GM23338 (cell line): ENCODE data around the gene NDST3. TPM values are rescaled to one million over a fixed set of nuclear protein-coding genes. Genes with fewer than 3 reads are reported as not detected.
A peak's percentile ranks its signal among the peaks of the same experiment; 100 is the strongest.

Source experiments
- ATAC-seq: fragments of 200-7000 bp; cut with Tn5 transposase; 3 replicates; pipeline ENCODE4 v1.9.1; 2020
- DNase-seq: peaks from one replicate; pipeline ENCODE4 v3.0.0-alpha.2; 2015; ENCODE audit warnings: low spot score
- H2AFZ ChIP-seq: fragments of 200-600 bp; sonication (generic); 2 replicates; pipeline ENCODE4 v1.8.0; 2016; ENCODE audit warnings: antibody characterized with exemption, mild to moderate bottlenecking, moderate library complexity
- H3F3A ChIP-seq: fragments of 200-600 bp; sonication (generic); replicated peaks from 2 replicates; pipeline ENCODE4 v1.8.0; 2017; ENCODE audit warnings: antibody characterized with exemption, mixed run types, low read depth
- H3K27ac ChIP-seq: fragments of 200-600 bp; sonication (generic); 2 replicates; pipeline ENCODE4 v1.6.1; 2016; ENCODE audit warnings: low read depth
- H3K27me3 ChIP-seq: fragments of 200-600 bp; sonication (generic); 2 replicates; pipeline ENCODE4 v1.8.0; 2016; ENCODE audit warnings: mild to moderate bottlenecking, mixed run types, moderate library complexity; ENCODE audit not compliant: insufficient read depth
- H3K36me3 ChIP-seq: fragments of 200-600 bp; sonication (generic); 2 replicates; pipeline ENCODE4 v1.8.0; 2016; ENCODE audit warnings: mild to moderate bottlenecking; ENCODE audit not compliant: insufficient read depth
- H3K4me1 ChIP-seq: fragments of 200-600 bp; sonication (generic); 2 replicates; pipeline ENCODE4 v1.8.0; 2016; ENCODE audit warnings: mild to moderate bottlenecking, moderate library complexity; ENCODE audit not compliant: insufficient read depth
- H3K4me2 ChIP-seq: fragments of 200-600 bp; sonication (generic); 2 replicates; pipeline ENCODE4 v1.7.1; 2017; ENCODE audit warnings: mixed run types
- H3K4me3 ChIP-seq: fragments of 200-600 bp; sonication (generic); 2 replicates; pipeline ENCODE4 v1.6.1; 2016; ENCODE audit warnings: mixed run types
- H3K79me2 ChIP-seq: fragments of 200-600 bp; sonication (generic); replicated peaks from 2 replicates; pipeline ENCODE4 v1.8.0; 2017; ENCODE audit warnings: mild to moderate bottlenecking; ENCODE audit not compliant: insufficient read depth
- H3K9me2 ChIP-seq: fragments of 200-600 bp; sonication (generic); 2 replicates; pipeline ENCODE4 v1.8.0; 2017; ENCODE audit not compliant: insufficient read depth
- H4K20me1 ChIP-seq: fragments of 200-600 bp; sonication (generic); replicated peaks from 2 replicates; pipeline ENCODE4 v1.8.0; 2017; ENCODE audit warnings: mild to moderate bottlenecking; ENCODE audit not compliant: insufficient read depth
- H3K27ac Mint-ChIP-seq: 2 replicates; pipeline ENCODE4 v1.8.0; 2020; ENCODE audit warnings: inconsistent platforms, mild to moderate bottlenecking, moderate library complexity, mixed read lengths
- H3K27me3 Mint-ChIP-seq: 3 replicates; pipeline ENCODE4 v1.8.0; 2022; ENCODE audit warnings: low read depth, mild to moderate bottlenecking, moderate library complexity, mixed read lengths, inconsistent platforms; ENCODE audit not compliant: insufficient read depth, poor library complexity
- H3K36me3 Mint-ChIP-seq: 3 replicates; pipeline ENCODE4 v1.8.0; 2021; ENCODE audit warnings: low read depth, mild to moderate bottlenecking, inconsistent platforms, moderate library complexity, mixed read lengths
- H3K4me1 Mint-ChIP-seq: 3 replicates; pipeline ENCODE4 v1.8.0; 2020; ENCODE audit warnings: mild to moderate bottlenecking, inconsistent platforms, mixed read lengths
- H3K4me3 Mint-ChIP-seq: 3 replicates; pipeline ENCODE4 v1.8.0; 2021; ENCODE audit warnings: moderate library complexity, mild to moderate bottlenecking, inconsistent platforms, mixed read lengths
- H3K9me3 Mint-ChIP-seq: 3 replicates; pipeline ENCODE4 v1.8.0; 2020; ENCODE audit warnings: moderate library complexity, mild to moderate bottlenecking, inconsistent platforms, mixed read lengths
- CREB1 ChIP-seq: fragments of 250-450 bp; sonication (Bioruptor Pico); IDR thresholded peaks from 2 replicates; pipeline ENCODE4 v1.5.0; 2020; ENCODE audit warnings: low read depth, mild to moderate bottlenecking, moderate library complexity
- CTCF ChIP-seq, 2 experiments: fragments of 200-600 bp in 1 of 2; sonication (generic) in 1 of 2; conservative IDR thresholded peaks; 2 replicates each; pipeline versions ENCODE4 v1.5.1 to v1.6.1; 2016 to 2017; ENCODE audit warnings: antibody characterized with exemption in 2 of 2, low read depth in 2 of 2, mild to moderate bottlenecking in 2 of 2, moderate library complexity in 1 of 2
- JUNB ChIP-seq: IDR thresholded peaks from one replicate; pipeline ENCODE4 v1.6.1; 2016; ENCODE audit warnings: antibody characterized with exemption; ENCODE audit not compliant: unreplicated experiment
- POLR2AphosphoS5 ChIP-seq: IDR thresholded peaks from 2 replicates; pipeline ENCODE4 v1.6.1; 2016; ENCODE audit warnings: antibody characterized with exemption, low read depth
- polyA plus RNA-seq: library from polyadenylated mRNA; unstranded; fragments of >200 nt; fragmentation: Nextera tagmentation; extraction: Ambion mirVana; gene quantifications from 2 replicates; pipeline ENCODE4 v1.2.1, GENCODE V29; 2016
- total RNA-seq: library from RNA; depleted of rRNA; stranded (reverse); fragments of >200 nt; shearing (Covaris generic); gene quantifications from 2 replicates; pipeline ENCODE4 v1.2.3, GENCODE V29; 2014
- TF ChIP-seq, protein P1 (sequence below): IDR thresholded peaks from 2 replicates; pipeline ENCODE4 v1.6.1; 2016; ENCODE audit warnings: antibody characterized with exemption
- TF ChIP-seq, protein P2 (sequence below): IDR thresholded peaks from one replicate; pipeline ENCODE4 v1.6.1; 2018; ENCODE audit warnings: antibody characterized with exemption; ENCODE audit not compliant: unreplicated experiment

The NDST3 gene
- total and polyA plus RNA-seq, 2 experiments from 2014 or later = 0.19 to 0.56 TPM

DNA sequence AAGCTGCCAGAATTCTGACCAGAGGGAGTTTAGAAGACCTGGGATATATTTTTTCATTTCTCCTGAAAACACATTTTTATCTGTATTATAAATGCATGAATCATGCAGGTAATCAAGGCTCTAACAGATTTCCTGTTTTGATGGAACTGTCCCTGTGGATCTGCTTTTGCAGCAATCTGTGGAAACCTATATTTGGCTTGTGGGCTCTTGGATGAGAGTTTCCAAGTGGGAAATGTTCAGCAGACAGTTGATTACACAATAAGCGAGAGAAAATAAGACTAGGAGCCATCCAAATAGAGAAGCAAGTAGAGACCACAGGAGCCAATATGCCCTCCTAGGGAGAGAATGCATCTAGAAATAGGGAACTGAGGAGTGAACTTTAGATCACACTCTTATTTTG lies 105.0 kb downstream of the NDST3 start (continued):
- TF ChIP-seq CTCF (conservative IDR thresholded peaks at IDR 0.05; ENCODE audit: low read depth in 2 of 2) (no peak), POLR2AphosphoS5 (no peak)
- TF ChIP-seq, protein P1, sequence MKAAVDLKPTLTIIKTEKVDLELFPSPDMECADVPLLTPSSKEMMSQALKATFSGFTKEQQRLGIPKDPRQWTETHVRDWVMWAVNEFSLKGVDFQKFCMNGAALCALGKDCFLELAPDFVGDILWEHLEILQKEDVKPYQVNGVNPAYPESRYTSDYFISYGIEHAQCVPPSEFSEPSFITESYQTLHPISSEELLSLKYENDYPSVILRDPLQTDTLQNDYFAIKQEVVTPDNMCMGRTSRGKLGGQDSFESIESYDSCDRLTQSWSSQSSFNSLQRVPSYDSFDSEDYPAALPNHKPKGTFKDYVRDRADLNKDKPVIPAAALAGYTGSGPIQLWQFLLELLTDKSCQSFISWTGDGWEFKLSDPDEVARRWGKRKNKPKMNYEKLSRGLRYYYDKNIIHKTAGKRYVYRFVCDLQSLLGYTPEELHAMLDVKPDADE = no peak

- Mint-ChIP-seq H3K27ac (no peak overlapping the region), H3K4me1 (no peaks in the 10 kb centered on the region), H3K27me3 (no peaks in the 10 kb centered on the region), H3K36me3 (no peaks in the 10 kb centered on the region), H3K4me3 (no peak overlapping the region), H3K9me3 (no peaks in the 10 kb centered on the region)
- peak; percentile 18 for DNase-seq
- H3K27ac ChIP-seq = no peak overlapping the region
- no peak overlapping the region for H3K4me3 ChIP-seq
- no peaks in the 10 kb centered on the region for H3K4me1 ChIP-seq
- TF ChIP-seq JUNB (no peak), CTCF (conservative IDR thresholded peaks at IDR 0.05; ENCODE audit: low read depth in 2 of 2) (peak; percentile 41 to 65)
- no peaks in the 10 kb centered on the region for H3K36me3 ChIP-seq
- no peaks in the 10 kb centered on the region for H3F3A ChIP-seq
- no peak overlapping the region for H2AFZ ChIP-seq
- no peaks in the 10 kb centered on the region; the same call in 1 of the 2 replicates for H3K9me2 ChIP-seq
- H3K79me2 ChIP-seq = no peaks in the 10 kb centered on the region
- peak; percentile 50; the same call in 2 of the 3 replicates for ATAC-seq
- no peak overlapping the region for H3K4me2 ChIP-seq
- H3K27me3 ChIP-seq = no peaks in the 10 kb centered on the region
- no peaks in the 10 kb centered on the region for H4K20me1 ChIP-seq
Observed at GRCh38 chr4:118141240-118141639, 107.0 kb downstream of the NDST3 start.

DNA sequence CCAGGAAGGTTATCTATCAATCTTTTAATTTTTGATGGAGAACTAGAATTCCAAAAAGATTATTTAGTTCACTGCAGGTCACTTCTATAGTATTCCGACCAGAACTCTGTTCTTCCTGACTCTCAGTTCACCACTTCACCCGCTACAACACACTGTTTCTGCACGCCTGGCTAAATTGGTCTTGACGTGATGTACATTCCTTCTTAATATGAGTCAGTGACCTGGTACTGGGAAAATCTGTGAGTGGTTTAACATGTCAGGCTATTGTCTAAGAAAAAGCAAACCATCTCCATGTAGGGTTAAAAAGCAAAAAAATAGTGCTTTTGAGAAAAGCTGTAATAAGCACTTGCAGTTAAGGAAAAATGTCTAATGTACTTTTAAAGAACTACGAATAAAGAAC lies 120.4 kb downstream of the NDST3 start:
- peaks cover 5% of the 10 kb centered on the region for H3K36me3 Mint-ChIP-seq
- Histone ChIP-seq H3F3A (no peaks in the 10 kb centered on the region), H3K4me2 (no peak overlapping the region), H3K4me3 (no peak overlapping the region), H3K27ac (no peak overlapping the region), H3K4me1 (no peaks in the 10 kb centered on the region), H3K9me2 (no peaks in the 10 kb centered on the region), H3K79me2 (no peaks in the 10 kb centered on the region), H3K27me3 (no peaks in the 10 kb centered on the region), H4K20me1 (no peaks in the 10 kb centered on the region), H2AFZ (no peak overlapping the region), H3K36me3 (no peaks in the 10 kb centered on the region; the same call in 1 of the 2 replicates)
- DNase-seq = no peak
- peaks cover 5% of the 10 kb centered on the region for H3K9me3 Mint-ChIP-seq
- peaks cover 1% of the 10 kb centered on the region for H3K27me3 Mint-ChIP-seq
- H3K27ac Mint-ChIP-seq = no peak overlapping the region
- H3K4me3 Mint-ChIP-seq = no peak overlapping the region
- H3K4me1 Mint-ChIP-seq = no peaks in the 10 kb centered on the region
- ATAC-seq = no peak
- TF ChIP-seq, protein P1 = no peak
- no peak for TF ChIP-seq CREB1 (CRISPR knock-in tag)
- no peak for TF ChIP-seq CTCF (conservative IDR thresholded peaks at IDR 0.05; ENCODE audit: low read depth in 2 of 2)
- TF ChIP-seq, protein P2, sequence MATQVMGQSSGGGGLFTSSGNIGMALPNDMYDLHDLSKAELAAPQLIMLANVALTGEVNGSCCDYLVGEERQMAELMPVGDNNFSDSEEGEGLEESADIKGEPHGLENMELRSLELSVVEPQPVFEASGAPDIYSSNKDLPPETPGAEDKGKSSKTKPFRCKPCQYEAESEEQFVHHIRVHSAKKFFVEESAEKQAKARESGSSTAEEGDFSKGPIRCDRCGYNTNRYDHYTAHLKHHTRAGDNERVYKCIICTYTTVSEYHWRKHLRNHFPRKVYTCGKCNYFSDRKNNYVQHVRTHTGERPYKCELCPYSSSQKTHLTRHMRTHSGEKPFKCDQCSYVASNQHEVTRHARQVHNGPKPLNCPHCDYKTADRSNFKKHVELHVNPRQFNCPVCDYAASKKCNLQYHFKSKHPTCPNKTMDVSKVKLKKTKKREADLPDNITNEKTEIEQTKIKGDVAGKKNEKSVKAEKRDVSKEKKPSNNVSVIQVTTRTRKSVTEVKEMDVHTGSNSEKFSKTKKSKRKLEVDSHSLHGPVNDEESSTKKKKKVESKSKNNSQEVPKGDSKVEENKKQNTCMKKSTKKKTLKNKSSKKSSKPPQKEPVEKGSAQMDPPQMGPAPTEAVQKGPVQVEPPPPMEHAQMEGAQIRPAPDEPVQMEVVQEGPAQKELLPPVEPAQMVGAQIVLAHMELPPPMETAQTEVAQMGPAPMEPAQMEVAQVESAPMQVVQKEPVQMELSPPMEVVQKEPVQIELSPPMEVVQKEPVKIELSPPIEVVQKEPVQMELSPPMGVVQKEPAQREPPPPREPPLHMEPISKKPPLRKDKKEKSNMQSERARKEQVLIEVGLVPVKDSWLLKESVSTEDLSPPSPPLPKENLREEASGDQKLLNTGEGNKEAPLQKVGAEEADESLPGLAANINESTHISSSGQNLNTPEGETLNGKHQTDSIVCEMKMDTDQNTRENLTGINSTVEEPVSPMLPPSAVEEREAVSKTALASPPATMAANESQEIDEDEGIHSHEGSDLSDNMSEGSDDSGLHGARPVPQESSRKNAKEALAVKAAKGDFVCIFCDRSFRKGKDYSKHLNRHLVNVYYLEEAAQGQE = no peak
- TF ChIP-seq JUNB = no peak
